GM12873 (cell line): Measurements from ENCODE around the gene MAD1L1.

Source experiments
- CTCF ChIP-seq: IDR thresholded peaks from 2 replicates; pipeline ENCODE4 v1.5.1; 2012; ENCODE audit warnings: low read depth, mild to moderate bottlenecking, moderate library complexity, low read length, control low read depth; ENCODE audit not compliant: insufficient read depth; ENCODE audit errors: missing control alignments

MAD1L1 gene

GRCh38 chr7:2149672-2150444 lies 82.9 kb downstream of the MAD1L1 start:
- TF ChIP-seq CTCF = no peak

GRCh38 chr7:2148814-2149213 lies 83.9 kb downstream of the MAD1L1 start:
- TF ChIP-seq CTCF = no peak

- peak; percentile 21 for TF ChIP-seq CTCF
Observed at GRCh38 chr7:2148189-2148588, 84.6 kb downstream of the MAD1L1 start.

- TF ChIP-seq CTCF = no peak
Observed at GRCh38 chr7:2146676-2147472, 85.9 kb downstream of the MAD1L1 start.

- no peak for TF ChIP-seq CTCF
Observed at GRCh38 chr7:2145835-2146580, 86.7 kb downstream of the MAD1L1 start.

GRCh38 chr7:2144926-2145325 lies 87.8 kb downstream of the MAD1L1 start:
- no peak for TF ChIP-seq CTCF
